GM23248 (cell line): ENCODE measurements around the gene TANGO6. TPM values are rescaled to one million over a fixed set of nuclear protein-coding genes. Genes with fewer than 3 reads are reported as not detected.

Experiments used
- DNase-seq: peaks from one replicate; pipeline ENCODE4 v3.0.0-alpha.2; 2015
- H2AFZ ChIP-seq: fragments of 200-600 bp; sonication (generic); 2 replicates; pipeline ENCODE4 v1.6.1; 2016; ENCODE audit warnings: antibody characterized with exemption
- H3F3A ChIP-seq: fragments of 200-600 bp; sonication (generic); 2 replicates; pipeline ENCODE4 v1.6.1; 2016; ENCODE audit warnings: mild to moderate bottlenecking, antibody characterized with exemption, mixed run types; ENCODE audit not compliant: insufficient read depth
- H3K27ac ChIP-seq: fragments of 200-600 bp; sonication (generic); 2 replicates; pipeline ENCODE4 v1.5.1; 2016; ENCODE audit warnings: mild to moderate bottlenecking
- H3K27me3 ChIP-seq: fragments of 200-600 bp; sonication (generic); replicated peaks from 2 replicates; pipeline ENCODE4 v1.6.1; 2016; ENCODE audit warnings: mild to moderate bottlenecking; ENCODE audit not compliant: insufficient read depth
- H3K36me3 ChIP-seq: fragments of 200-600 bp; sonication (generic); 2 replicates; pipeline ENCODE4 v1.6.1; 2016; ENCODE audit warnings: low read depth, mild to moderate bottlenecking
- H3K4me1 ChIP-seq: fragments of 200-600 bp; sonication (generic); 2 replicates; pipeline ENCODE4 v1.6.1; 2016; ENCODE audit warnings: mild to moderate bottlenecking; ENCODE audit not compliant: insufficient read depth
- H3K4me2 ChIP-seq: fragments of 200-600 bp; sonication (generic); one replicate; pipeline ENCODE4 v1.6.1; 2016; ENCODE audit warnings: mild to moderate bottlenecking; ENCODE audit not compliant: unreplicated experiment
- H3K4me3 ChIP-seq: fragments of 200-600 bp; sonication (generic); 2 replicates; pipeline ENCODE4 v1.5.1; 2016; ENCODE audit warnings: mild to moderate bottlenecking
- H3K79me2 ChIP-seq: fragments of 200-600 bp; sonication (generic); 2 replicates; pipeline ENCODE4 v1.6.1; 2016; ENCODE audit warnings: mild to moderate bottlenecking; ENCODE audit not compliant: insufficient read depth
- H3K9ac ChIP-seq: fragments of 200-600 bp; sonication (generic); 2 replicates; pipeline ENCODE4 v1.6.1; 2016; ENCODE audit warnings: mild to moderate bottlenecking
- H3K9me2 ChIP-seq: fragments of 200-600 bp; sonication (generic); 2 replicates; pipeline ENCODE4 v1.6.1; 2016; ENCODE audit warnings: mixed run types, mild to moderate bottlenecking, moderate library complexity; ENCODE audit not compliant: insufficient read depth
- H3K9me3 ChIP-seq: fragments of 200-600 bp; sonication (generic); one replicate; pipeline ENCODE4 v1.6.1; 2017; ENCODE audit warnings: low read depth
- H4K20me1 ChIP-seq: fragments of 200-600 bp; sonication (generic); 2 replicates; pipeline ENCODE4 v1.6.0; 2016; ENCODE audit not compliant: insufficient read depth
- EZH2 ChIP-seq: fragments of 200-600 bp; sonication (generic); IDR thresholded peaks from 2 replicates; pipeline ENCODE4 v1.6.1; 2018; ENCODE audit warnings: antibody characterized with exemption, mild to moderate bottlenecking; ENCODE audit not compliant: insufficient read depth, poor library complexity, severe bottlenecking
- EZH2phosphoT487 ChIP-seq: fragments of 200-600 bp; sonication (generic); IDR thresholded peaks from 2 replicates; pipeline ENCODE4 v1.6.1; 2018; ENCODE audit warnings: antibody characterized with exemption, moderate library complexity, mild to moderate bottlenecking, low read depth; ENCODE audit not compliant: insufficient read depth
- WGBS, 2 experiments: methylation state at CpG; one replicate each; pipeline ENCODE4 v1.1.6; 2015 to 2017; ENCODE audit warnings: low lambda C conversion rate in 2 of 2, low coverage in 1 of 2; ENCODE audit errors: missing lambda C conversion rate in 2 of 2; 5-methylcytosine and 5-hydroxymethylcytosine counted together
- in situ Hi-C: fragments of 300-500 bp; cut with MboI; formaldehyde crosslinking; loops from 2 replicates; pipeline ENCODE4 v1.15.0; 2020
- polyA plus RNA-seq: library from polyadenylated mRNA; unstranded; fragments of >200 nt; fragmentation: Nextera tagmentation; extraction: Ambion mirVana; gene quantifications from 2 replicates; pipeline ENCODE4 v1.2.1, GENCODE V29; 2016
- total RNA-seq: library from RNA; depleted of rRNA; stranded (reverse); fragments of >200 nt; shearing (Covaris generic); gene quantifications from 2 replicates; pipeline ENCODE4 v1.2.3, GENCODE V29; 2014

TANGO6 gene
- total and polyA plus RNA-seq, 2 experiments from 2014 or later, result 7.8 to 12.8 TPM

DNA sequence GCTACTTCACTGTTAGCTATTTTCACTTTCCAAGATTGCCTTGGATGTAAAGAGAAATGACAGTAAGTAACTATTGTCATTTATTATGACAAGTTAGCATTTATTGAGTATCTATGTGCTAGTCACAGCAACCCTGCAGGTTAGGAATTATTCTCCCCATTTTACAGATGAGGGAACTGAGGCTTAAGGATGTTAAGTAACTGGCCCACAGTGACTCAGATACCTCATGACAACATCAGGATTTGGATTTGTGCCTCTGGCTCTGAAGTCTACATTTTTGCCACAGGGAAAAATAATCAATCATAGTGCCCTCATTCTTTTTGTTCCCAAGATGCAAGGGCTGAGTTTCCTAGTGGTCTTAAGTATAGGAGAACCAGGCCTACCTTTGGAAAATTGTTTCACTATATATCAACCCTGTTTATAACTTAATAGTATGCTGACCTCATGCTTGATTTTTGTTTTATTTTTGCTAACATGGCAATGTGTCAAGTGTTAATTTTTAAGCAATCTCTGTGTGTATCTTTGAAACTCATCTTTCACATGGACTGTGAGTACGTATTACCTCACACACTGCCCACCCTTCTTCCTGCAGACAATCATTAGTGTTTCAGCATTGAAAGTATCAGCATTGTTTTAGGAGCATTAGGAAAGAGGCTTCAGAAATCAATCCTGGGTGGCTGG is 105.0 kb downstream of the TANGO6 start:
- TF ChIP-seq EZH2phosphoT487 (no peak), EZH2 (no peak)
- Histone ChIP-seq H3K36me3 (no peaks in the 10 kb centered on the region; the same call in 1 of the 2 replicates), H4K20me1 (no peaks in the 10 kb centered on the region), H2AFZ (no peak overlapping the region), H3K4me1 (peaks cover 9% of the 10 kb centered on the region; the same call in 1 of the 2 replicates), H3K27ac (no peak overlapping the region), H3K9ac (no peak overlapping the region), H3K27me3 (no peaks in the 10 kb centered on the region), H3K4me3 (no peak overlapping the region), H3K9me3 (no peaks in the 10 kb centered on the region), H3K9me2 (no peaks in the 10 kb centered on the region), H3F3A (peaks cover 11% of the 10 kb centered on the region), H3K79me2 (no peaks in the 10 kb centered on the region), H3K4me2 (no peak overlapping the region)
- peak; percentile 35 for DNase-seq
- in situ Hi-C loops, result no loop called here
- 92 to 93% methylated on average over 1 of the region's 1 CpG for WGBS, 2 experiments

GRCh38 chr16:68951991-68952877 is 108.9 kb downstream of the TANGO6 start:
- Histone ChIP-seq H3K4me2 (peak overlapping the region; percentile 9), H3K9ac (no peak overlapping the region), H3K4me3 (no peak overlapping the region), H3F3A (peaks cover 11% of the 10 kb centered on the region), H2AFZ (no peak overlapping the region), H4K20me1 (no peaks in the 10 kb centered on the region), H3K79me2 (no peaks in the 10 kb centered on the region), H3K27me3 (no peaks in the 10 kb centered on the region), H3K36me3 (no peaks in the 10 kb centered on the region), H3K9me2 (no peaks in the 10 kb centered on the region), H3K9me3 (no peaks in the 10 kb centered on the region), H3K4me1 (peaks cover 9% of the 10 kb centered on the region; the same call in 1 of the 2 replicates), H3K27ac (no peak overlapping the region)
- peak; percentile 60 for DNase-seq
- TF ChIP-seq EZH2phosphoT487 (no peak), EZH2 (no peak)
- 47 to 48% methylated on average over 2 of the region's 2 CpGs for WGBS, 2 experiments
- in situ Hi-C loops, result no loop called here

DNA sequence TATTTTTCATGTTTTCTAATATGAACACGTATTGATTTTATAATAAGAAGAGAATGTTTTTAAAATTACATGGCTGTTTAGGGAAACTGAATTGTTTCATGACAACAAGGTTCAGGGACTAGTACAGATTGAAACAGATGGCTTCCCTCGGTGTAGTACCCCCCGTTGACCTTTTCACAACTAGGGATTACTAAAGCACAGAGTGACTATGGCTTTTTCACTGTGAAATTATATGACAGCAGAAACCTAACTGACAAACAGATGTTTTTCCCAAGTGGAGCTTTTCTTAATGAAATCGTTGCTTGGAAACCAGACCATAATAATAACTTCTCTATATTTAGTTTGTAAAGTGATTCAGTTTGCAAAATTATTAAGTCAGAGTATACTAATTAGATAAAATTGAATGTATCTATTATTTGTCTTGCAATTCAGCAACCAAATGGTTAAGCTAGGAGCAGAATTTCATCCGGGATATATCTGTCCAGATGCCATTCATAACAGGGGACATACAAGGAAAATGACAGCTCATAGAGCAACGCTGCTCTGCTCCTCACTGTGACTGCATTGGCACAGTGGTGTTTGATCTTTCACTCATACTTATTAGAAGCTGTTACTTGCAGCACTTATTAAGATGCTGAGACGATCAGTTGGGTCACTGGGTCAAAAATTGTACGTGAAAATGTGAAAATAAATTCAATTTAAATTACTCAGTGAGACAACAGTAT is 111.7 kb downstream of the TANGO6 start:
- no peaks in the 10 kb centered on the region for H3K9me2 ChIP-seq
- H3K4me2 ChIP-seq, result no peak overlapping the region
- 42 to 43% methylated on average over 8 of the region's 8 CpGs for WGBS, 2 experiments
- H3K36me3 ChIP-seq, result no peaks in the 10 kb centered on the region
- H3K79me2 ChIP-seq, result no peaks in the 10 kb centered on the region
- in situ Hi-C loops, result no loop called here
- H2AFZ ChIP-seq, result no peak overlapping the region
- no peak overlapping the region for H3K27ac ChIP-seq
- no peaks in the 10 kb centered on the region for H3K27me3 ChIP-seq
- no peak for TF ChIP-seq EZH2phosphoT487
- no peak for TF ChIP-seq EZH2
- peaks cover 11% of the 10 kb centered on the region for H3F3A ChIP-seq
- H3K4me1 ChIP-seq, result peaks cover 9% of the 10 kb centered on the region; the same call in 1 of the 2 replicates
- no peak overlapping the region for H3K9ac ChIP-seq
- H3K4me3 ChIP-seq, result no peak overlapping the region
- DNase-seq, result no peak
- H4K20me1 ChIP-seq, result no peaks in the 10 kb centered on the region
- no peaks in the 10 kb centered on the region for H3K9me3 ChIP-seq

GRCh38 chr16:68960910-68961309 is 117.6 kb downstream of the TANGO6 start:
- Histone ChIP-seq H3K27me3 (no peaks in the 10 kb centered on the region), H3K4me2 (no peak overlapping the region), H3K9me3 (no peaks in the 10 kb centered on the region), H3K9ac (no peak overlapping the region), H3K4me1 (no peaks in the 10 kb centered on the region), H3F3A (no peaks in the 10 kb centered on the region), H3K27ac (no peak overlapping the region), H3K36me3 (no peaks in the 10 kb centered on the region), H3K9me2 (no peaks in the 10 kb centered on the region), H3K4me3 (no peak overlapping the region), H3K79me2 (no peaks in the 10 kb centered on the region), H2AFZ (no peak overlapping the region), H4K20me1 (no peaks in the 10 kb centered on the region)
- TF ChIP-seq EZH2, result no peak
- TF ChIP-seq EZH2phosphoT487, result no peak
- in situ Hi-C loops, result no loop called here
- no peak for DNase-seq
- WGBS, 2 experiments, result 88 to 95% methylated on average over 5 of the region's 5 CpGs
